Measurements from ENCODE around the gene TUBE1. TPM values are rescaled to one million over a fixed set of nuclear protein-coding genes. Genes with fewer than 3 reads are reported as not detected.
"Not testable (repeated sequence)": the region's sequence is repeated elsewhere in the genome, so short reads cannot be mapped to it uniquely, and the experiment has no call there.

TUBE1 gene
- total and polyA plus RNA-seq, 10 of the 15 experiments (the other 5 are each of a cell fraction or from before 2014, with no cell fraction given) = 6.3 to 25.2 (median 13.6) TPM

- TF ChIP-seq REST (IDR thresholded peaks at IDR 0.05; ENCODE audit: low read depth, low read length) (no peak), SUZ12 (IDR thresholded peaks at IDR 0.05; ENCODE audit: unreplicated experiment) (no peak), MYB (IDR thresholded peaks at IDR 0.05; ENCODE audit: borderline replicate concordance, low read depth, low read length) (no peak), CEBPB (IDR thresholded peaks at IDR 0.05; ENCODE audit: borderline replicate concordance in 1 of 2, low read depth in 2 of 2, low read length in 2 of 2) (no peak)
Observed at GRCh38 chr6:112106562-112106961, 19.3 kb upstream of the TUBE1 start (continued).

GRCh38 chr6:112106026-112106425, 18.7 kb upstream of the TUBE1 start:
- RAD21 ChIA-PET (ENCODE audit: unreplicated experiment); H3K27me3 ChIP-seq (replicated peaks in 1 of 2; ENCODE audit: control insufficient read depth in 2 of 2, insufficient read depth in 2 of 2, low read length in 1 of 2); intact Hi-C loops (cut with micrococcal nuclease; ENCODE audit: unreplicated experiment); POLR2A ChIA-PET; FAIRE-seq; H3K4me2 ChIP-seq (ENCODE audit: control insufficient read depth, insufficient read depth); H3K4me3 ChIP-seq; H4K20me1 ChIP-seq (ENCODE audit: control insufficient read depth, insufficient read depth); H3K36me3 ChIP-seq (ENCODE audit: control insufficient read depth in 2 of 2, insufficient read depth in 2 of 2, low read length in 1 of 2); H3K9me3 ChIP-seq (replicated peaks; ENCODE audit: control insufficient read depth, insufficient read depth, low read length); DNase-seq (ENCODE audit: low read depth, low spot score); CTCF ChIA-PET; H3K9ac ChIP-seq (ENCODE audit: control insufficient read depth, insufficient read depth, low read length); in situ Hi-C loops (cut with MboI); H3K79me2 ChIP-seq (ENCODE audit: control insufficient read depth, insufficient read depth, low read length); H3K4me1 ChIP-seq (ENCODE audit: control insufficient read depth, insufficient read depth, low read length); H2AFZ ChIP-seq (ENCODE audit: control insufficient read depth, low read depth, low read length); ATAC-seq; BruUV-seq (replicated peaks); SMC1A ChIA-PET (ENCODE audit: uncharacterized antibody, unreplicated experiment); H3K27ac ChIP-seq (ENCODE audit: control insufficient read depth, insufficient read depth): not testable (repeated sequence)
- WGBS (ENCODE audit: insufficient coverage, insufficient replicate concordance, low lambda C conversion rate, missing lambda C conversion rate) = 88% methylated on average over 2 of the region's 2 CpGs

Measured in GM12878 (cell line).